GM12892 (cell line): ENCODE results near the gene DLG5. TPM values are rescaled to one million over a fixed set of nuclear protein-coding genes. Genes with fewer than 3 reads are reported as not detected.
A peak's percentile ranks its signal among the peaks of the same experiment; 100 is the strongest.

Source experiments
- DNase-seq: peaks from one replicate; pipeline ENCODE4 v3.0.0; 2011; ENCODE audit not compliant: insufficient read length
- FAIRE-seq: peaks from 2 replicates; lab custom pipeline; 2011; peaks lifted over from hg19 to GRCh38; lab: Jason Lieb, UNC
- POLR2A ChIP-seq: IDR thresholded peaks from 2 replicates; pipeline ENCODE4 v1.6.1; 2011; ENCODE audit warnings: low read depth, low read length, control low read depth
- POLR2AphosphoS5 ChIP-seq: IDR thresholded peaks from 2 replicates; pipeline ENCODE4 v1.6.1; 2011; ENCODE audit warnings: low read depth, low read length, control low read depth
- TAF1 ChIP-seq: IDR thresholded peaks from 2 replicates; pipeline ENCODE4 v1.6.1; 2011; ENCODE audit warnings: low read depth, mild to moderate bottlenecking, control low read depth, low read length, borderline replicate concordance
- polyA plus RNA-seq: library from polyadenylated mRNA; unstranded; fragments of >200 nt; gene quantifications from one replicate; pipeline ENCODE4 v1.2.1, GENCODE V29; 2012; ENCODE audit warnings: missing spikeins, inconsistent platforms; ENCODE audit not compliant: missing spikeins

DLG5 gene, protein sequence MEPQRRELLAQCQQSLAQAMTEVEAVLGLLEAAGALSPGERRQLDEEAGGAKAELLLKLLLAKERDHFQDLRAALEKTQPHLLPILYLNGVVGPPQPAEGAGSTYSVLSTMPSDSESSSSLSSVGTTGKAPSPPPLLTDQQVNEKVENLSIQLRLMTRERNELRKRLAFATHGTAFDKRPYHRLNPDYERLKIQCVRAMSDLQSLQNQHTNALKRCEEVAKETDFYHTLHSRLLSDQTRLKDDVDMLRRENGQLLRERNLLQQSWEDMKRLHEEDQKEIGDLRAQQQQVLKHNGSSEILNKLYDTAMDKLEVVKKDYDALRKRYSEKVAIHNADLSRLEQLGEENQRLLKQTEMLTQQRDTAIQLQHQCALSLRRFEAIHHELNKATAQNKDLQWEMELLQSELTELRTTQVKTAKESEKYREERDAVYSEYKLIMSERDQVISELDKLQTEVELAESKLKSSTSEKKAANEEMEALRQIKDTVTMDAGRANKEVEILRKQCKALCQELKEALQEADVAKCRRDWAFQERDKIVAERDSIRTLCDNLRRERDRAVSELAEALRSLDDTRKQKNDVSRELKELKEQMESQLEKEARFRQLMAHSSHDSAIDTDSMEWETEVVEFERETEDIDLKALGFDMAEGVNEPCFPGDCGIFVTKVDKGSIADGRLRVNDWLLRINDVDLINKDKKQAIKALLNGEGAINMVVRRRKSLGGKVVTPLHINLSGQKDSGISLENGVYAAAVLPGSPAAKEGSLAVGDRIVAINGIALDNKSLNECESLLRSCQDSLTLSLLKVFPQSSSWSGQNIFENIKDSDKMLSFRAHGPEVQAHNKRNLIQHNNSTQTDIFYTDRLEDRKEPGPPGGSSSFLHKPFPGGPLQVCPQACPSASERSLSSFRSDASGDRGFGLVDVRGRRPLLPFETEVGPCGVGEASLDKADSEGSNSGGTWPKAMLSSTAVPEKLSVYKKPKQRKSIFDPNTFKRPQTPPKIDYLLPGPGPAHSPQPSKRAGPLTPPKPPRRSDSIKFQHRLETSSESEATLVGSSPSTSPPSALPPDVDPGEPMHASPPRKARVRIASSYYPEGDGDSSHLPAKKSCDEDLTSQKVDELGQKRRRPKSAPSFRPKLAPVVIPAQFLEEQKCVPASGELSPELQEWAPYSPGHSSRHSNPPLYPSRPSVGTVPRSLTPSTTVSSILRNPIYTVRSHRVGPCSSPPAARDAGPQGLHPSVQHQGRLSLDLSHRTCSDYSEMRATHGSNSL (N-terminal part only)
- 1.8 TPM for polyA plus RNA-seq

DNA sequence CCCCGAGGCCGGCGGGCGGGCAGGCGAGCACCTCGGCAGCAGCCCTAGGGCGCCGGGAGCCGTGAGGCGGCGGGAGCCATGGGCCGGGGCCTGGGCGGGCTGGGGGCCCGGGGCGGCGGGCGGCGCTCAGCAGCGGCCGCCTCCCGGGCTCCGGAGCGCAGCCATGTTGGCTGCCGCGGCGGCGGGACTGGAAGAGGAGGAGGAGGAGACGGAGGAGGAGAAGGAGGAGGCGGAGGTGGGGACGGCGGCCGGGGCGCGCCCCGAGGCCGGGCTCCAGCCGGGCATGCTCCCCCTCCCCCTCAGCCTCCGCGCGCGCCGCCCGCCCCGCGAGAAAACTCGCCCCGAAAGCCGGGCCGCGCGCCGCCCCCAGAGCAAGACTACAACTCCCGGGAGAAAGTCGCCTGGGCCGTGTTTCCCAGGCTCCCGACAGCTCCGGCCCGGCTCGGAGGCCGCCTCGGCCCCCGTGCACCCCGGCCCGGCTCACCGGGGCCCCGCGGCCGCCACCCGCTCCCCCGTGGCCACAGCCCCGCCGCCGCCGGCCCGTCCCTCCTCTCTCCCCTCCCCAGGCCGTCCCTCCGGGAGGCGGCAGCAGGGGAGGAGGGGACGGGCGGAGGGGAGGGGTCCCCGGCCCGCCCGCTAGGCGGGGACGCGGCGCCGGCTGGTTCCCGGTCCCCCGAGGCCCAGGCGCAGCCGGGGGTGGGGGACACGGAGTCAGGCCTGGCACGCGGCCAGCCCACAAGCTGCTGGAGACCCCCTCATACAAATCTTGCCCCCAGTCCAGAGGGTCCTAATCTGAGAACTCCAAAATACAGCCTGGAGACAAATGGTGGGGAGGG is at the start of gene DLG5:
TSS of gene DLG5 (minus strand) at position 190 of the 836 bp plus-strand sequence. CDS start 235 bp downstream, outside the sequence.
- DNase-seq (peak; percentile 48), FAIRE-seq (no peak)
- no peak for TF ChIP-seq POLR2A
- no peak for TF ChIP-seq TAF1
- TF ChIP-seq POLR2AphosphoS5: no peak

- FAIRE-seq (no peak), DNase-seq (no peak)
- no peak for TF ChIP-seq POLR2AphosphoS5
- no peak for TF ChIP-seq POLR2A
- TF ChIP-seq TAF1: no peak
These were observed 48.6 kb upstream of the DLG5 start for GRCh38 chr10:77975086-77975666.

DNA sequence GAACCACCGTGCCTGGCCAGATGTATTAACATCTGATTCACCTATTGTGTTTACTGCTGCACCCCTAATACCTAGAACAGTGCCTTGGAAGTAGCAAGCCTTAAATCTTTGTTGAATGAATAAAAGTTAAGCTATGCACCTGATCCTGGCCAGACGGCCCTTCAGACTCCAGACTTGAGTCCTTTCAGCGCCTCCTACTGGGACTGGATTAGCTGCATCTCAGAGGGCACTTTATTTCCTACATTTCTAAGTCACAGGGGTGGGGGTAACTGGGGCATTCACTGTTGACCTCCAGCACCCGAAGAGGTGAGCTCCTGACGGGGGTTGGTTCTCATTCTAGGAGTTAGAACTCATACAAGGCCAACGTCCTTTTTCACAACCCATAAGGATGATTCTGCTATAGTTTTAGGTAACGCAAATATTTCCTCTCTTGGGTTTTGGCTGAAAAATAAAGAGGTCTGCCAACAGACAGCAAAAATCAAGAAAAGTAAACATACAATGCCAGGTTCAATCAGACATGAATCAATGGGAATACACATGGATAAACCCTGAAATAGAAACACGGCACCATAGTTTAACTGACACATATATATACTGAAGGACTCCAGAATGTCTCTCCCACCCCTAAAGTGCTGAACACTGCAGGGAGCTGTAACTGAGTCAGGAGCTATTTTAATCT is 48.0 kb upstream of the DLG5 start:
- TF ChIP-seq TAF1: no peak
- TF ChIP-seq POLR2AphosphoS5: no peak
- no peak for TF ChIP-seq POLR2A
- no peak for DNase-seq
- no peak for FAIRE-seq

DNA sequence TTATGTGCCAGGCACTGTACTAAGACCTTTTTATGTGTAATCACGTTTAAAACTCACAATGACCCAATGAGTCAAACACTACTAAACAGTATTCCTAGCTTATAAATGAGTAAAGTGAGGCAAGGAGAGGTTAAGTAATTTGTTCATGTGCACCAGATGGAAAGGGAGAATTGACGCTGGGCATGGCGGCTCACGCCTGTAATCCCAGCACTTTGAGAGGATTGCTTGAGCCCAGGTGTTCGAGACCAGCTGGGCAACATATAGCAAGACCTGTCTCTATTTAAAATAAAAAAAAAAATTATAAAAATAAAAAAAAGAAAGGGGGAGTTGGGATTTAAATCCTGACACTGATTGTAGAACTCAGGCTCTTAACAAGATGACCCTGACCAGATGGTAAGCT is 46.7 kb upstream of the DLG5 start:
- TF ChIP-seq TAF1 (no peak), POLR2AphosphoS5 (no peak)
- FAIRE-seq: no peak
- no peak for DNase-seq

GRCh38 chr10:77972148-77972547 is 45.6 kb upstream of the DLG5 start:
- FAIRE-seq: no peak
- DNase-seq: no peak
- TF ChIP-seq POLR2A (no peak), POLR2AphosphoS5 (no peak), TAF1 (no peak)

- TF ChIP-seq POLR2AphosphoS5 (no peak), TAF1 (no peak), POLR2A (no peak)
- DNase-seq: no peak
- FAIRE-seq: no peak
These were observed 45.2 kb upstream of the DLG5 start for GRCh38 chr10:77971804-77972144.

DNA sequence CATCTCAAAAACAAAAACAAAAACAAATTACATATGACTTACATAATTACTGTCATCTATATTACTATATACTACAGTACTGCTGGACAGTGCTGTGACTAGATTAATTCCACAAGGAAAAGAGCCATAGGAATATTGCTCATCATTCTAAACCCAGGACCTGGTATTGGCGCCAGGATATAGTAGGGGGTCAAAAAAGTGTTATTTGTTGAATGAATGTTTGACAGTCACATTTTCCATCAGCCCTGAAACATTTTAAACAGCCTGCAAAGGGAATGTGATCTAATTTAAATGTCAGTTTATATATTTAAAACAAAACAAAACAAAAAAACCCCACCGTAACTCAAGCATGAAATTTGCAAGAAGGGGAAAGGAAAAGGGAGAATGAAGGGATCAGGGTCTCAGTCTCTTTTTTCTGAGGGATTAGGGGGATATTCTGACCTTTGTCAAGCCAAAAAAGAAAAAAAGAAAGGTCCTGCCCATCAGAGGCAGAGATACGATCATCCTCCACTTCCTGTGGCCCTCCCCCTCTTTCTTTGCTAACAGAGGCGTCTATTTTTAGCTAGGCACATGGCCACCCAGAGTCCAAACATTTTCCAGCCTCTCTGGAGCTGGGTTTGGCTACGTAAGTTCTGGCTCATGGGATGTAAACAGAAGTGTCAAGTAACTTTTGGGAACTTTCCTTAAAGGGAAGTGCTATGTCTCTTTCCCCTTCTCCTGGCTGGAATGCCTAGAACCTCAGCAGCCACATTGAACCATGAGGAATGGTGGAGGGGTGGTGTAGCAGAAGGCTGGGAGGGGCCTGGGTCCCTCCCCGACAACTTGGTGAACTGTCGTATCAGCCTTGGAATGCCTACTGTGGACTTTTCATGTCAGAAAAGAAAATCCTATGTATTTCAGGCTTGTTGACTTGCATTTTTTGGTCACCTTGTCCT is 44.6 kb upstream of the DLG5 start:
- no peak for DNase-seq
- TF ChIP-seq POLR2AphosphoS5: no peak
- no peak for TF ChIP-seq TAF1
- no peak for TF ChIP-seq POLR2A
- no peak for FAIRE-seq

DNA sequence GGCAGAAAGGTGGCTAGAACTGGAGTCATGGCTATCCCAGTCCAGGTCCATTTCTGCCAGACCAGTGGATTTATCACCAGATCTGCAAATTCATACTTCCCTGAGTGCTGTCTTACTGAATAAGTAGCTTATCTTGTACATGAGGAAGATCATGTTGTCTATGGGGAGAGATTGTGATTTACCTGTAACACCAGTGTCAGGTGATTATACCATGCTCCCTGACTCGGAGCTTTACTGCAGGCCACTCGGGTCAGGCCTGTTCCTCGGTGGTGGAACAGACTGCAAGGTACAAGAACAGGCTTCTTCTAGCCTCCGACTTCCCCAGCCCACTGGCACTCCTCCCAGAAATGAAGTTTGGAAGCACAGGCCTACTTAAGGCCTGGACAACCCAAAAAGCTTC is 42.6 kb upstream of the DLG5 start:
- no peak for DNase-seq
- no peak for FAIRE-seq
- TF ChIP-seq POLR2AphosphoS5: no peak

DNA sequence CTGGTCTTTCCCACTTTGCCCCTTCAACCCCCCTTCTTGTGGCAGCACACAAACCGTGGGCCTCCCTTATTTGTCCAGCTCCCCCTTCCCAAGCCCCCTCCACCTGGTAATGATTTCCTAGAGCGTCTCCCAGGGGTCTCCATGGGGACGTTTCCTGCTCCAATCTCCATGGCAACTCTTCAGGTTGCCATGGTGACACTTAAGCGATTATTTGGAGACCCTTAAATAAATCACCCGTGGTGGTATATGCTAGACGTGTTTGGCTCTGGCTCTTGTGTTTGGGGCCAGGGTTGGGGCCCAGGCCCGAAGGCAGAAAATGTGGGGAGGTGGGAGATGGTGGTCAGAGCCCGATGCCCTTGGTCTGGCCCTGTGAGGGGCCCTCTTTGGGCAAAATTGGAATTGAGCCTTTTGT is 41.1 kb upstream of the DLG5 start:
- TF ChIP-seq POLR2A (no peak), TAF1 (no peak), POLR2AphosphoS5 (no peak)
- DNase-seq: no peak
- FAIRE-seq: no peak
